Liver (tissue), 9 donors: ENCODE data around the gene CYFIP1. TPM values are rescaled to one million over a fixed set of nuclear protein-coding genes. Genes with fewer than 3 reads are reported as not detected.

Source experiments
- DNase-seq: peaks from one replicate; pipeline ENCODE4 v3.0.0-alpha.2; 2017; ENCODE audit warnings: low spot score
- H3K27ac ChIP-seq, 2 donors: one replicate each; pipeline ENCODE4 v1.7.0; 2013; ENCODE audit warnings: inconsistent platforms in 2 of 2, low read length in 2 of 2, control low read depth in 1 of 2, low read depth in 1 of 2, mild to moderate bottlenecking in 1 of 2
- H3K27me3 ChIP-seq, 4 donors: one replicate each; pipeline versions ENCODE4 v1.6.1 to v1.7.0; 2013; ENCODE audit warnings: low read length in 3 of 4, inconsistent platforms in 1 of 4, mild to moderate bottlenecking in 1 of 4, moderate library complexity in 1 of 4; ENCODE audit not compliant: control insufficient read depth in 4 of 4, insufficient read depth in 4 of 4
- H3K36me3 ChIP-seq, 4 donors: one replicate each; pipeline versions ENCODE4 v1.6.1 to v1.7.0; 2013; ENCODE audit warnings: low read length in 3 of 4, mild to moderate bottlenecking in 3 of 4, low read depth in 1 of 4, moderate library complexity in 1 of 4; ENCODE audit not compliant: control insufficient read depth in 4 of 4, insufficient read depth in 3 of 4
- H3K4me1 ChIP-seq, 4 donors: one replicate each; pipeline versions ENCODE4 v1.6.1 to v1.7.0; 2013; ENCODE audit warnings: low read length in 3 of 4, mild to moderate bottlenecking in 3 of 4, moderate library complexity in 1 of 4; ENCODE audit not compliant: control insufficient read depth in 4 of 4, insufficient read depth in 4 of 4
- H3K4me3 ChIP-seq, 3 donors: one replicate each; pipeline versions ENCODE4 v1.6.1 to v1.7.0; 2013; ENCODE audit warnings: low read length in 3 of 3, control low read depth in 1 of 3, low read depth in 1 of 3, mild to moderate bottlenecking in 1 of 3
- H3K9ac ChIP-seq, 2 donors: one replicate each; pipeline ENCODE4 v1.7.0; 2013; ENCODE audit warnings: low read length in 2 of 2, mild to moderate bottlenecking in 2 of 2, moderate library complexity in 2 of 2, control low read depth in 1 of 2, low read depth in 1 of 2
- H3K9me3 ChIP-seq, 4 donors: one replicate each; pipeline versions ENCODE4 v1.6.1 to v1.7.0; 2013; ENCODE audit warnings: low read length in 3 of 4; ENCODE audit not compliant: control insufficient read depth in 4 of 4
- CTCF ChIP-seq: fragments of 150-350 bp; IDR thresholded peaks from 2 replicates; pipeline ENCODE4 v1.5.1; 2017; ENCODE audit warnings: improper control_type of control experiment, low read depth, low read length; ENCODE audit not compliant: missing input control
- FOXA2 ChIP-seq: IDR thresholded peaks from 2 replicates; pipeline ENCODE4 v1.6.1; 2016; ENCODE audit warnings: antibody characterized with exemption
- HNF4A ChIP-seq, 2 donors: conservative IDR thresholded peaks; 2 replicates each; pipeline ENCODE4 v1.6.1; 2016; ENCODE audit warnings: antibody characterized with exemption in 2 of 2, mild to moderate bottlenecking in 2 of 2
- RAD21 ChIP-seq, 2 donors: IDR thresholded peaks; 2 replicates each; pipeline ENCODE4 v1.6.1; 2016; ENCODE audit warnings: antibody characterized with exemption in 2 of 2, mild to moderate bottlenecking in 2 of 2
- RXRA ChIP-seq, 2 donors: IDR thresholded peaks; 2 replicates each; pipeline ENCODE4 v1.6.1; 2017 to 2018; ENCODE audit warnings: antibody characterized with exemption in 2 of 2, mild to moderate bottlenecking in 1 of 2
- ZBTB33 ChIP-seq: IDR thresholded peaks from 2 replicates; pipeline ENCODE4 v1.6.1; 2016; ENCODE audit warnings: antibody characterized with exemption
- WGBS: extraction: QIAGEN DNeasy Blood & Tissue Kit; methylation state at CpG from one replicate; pipeline ENCODE4 v1.1.7; 2013; 5-methylcytosine and 5-hydroxymethylcytosine counted together
- polyA plus RNA-seq, 2 donors: library from polyadenylated mRNA; stranded (reverse) in 1 of 2; unstranded in 1 of 2; fragments of 200-250 nt in 1 of 2; fragments of >200 nt in 1 of 2; fragmentation: Nextera tagmentation in 1 of 2; extraction: Ambion mirVana in 1 of 2; gene quantifications; one replicate each; pipeline versions ENCODE4 v1.2.1 to v1.2.3, GENCODE V29; 2013 to 2015
- total RNA-seq, 2 donors: library from RNA; depleted of rRNA; stranded (reverse); fragments of >200 nt; gene quantifications; one replicate each; pipeline ENCODE4 v1.2.3, GENCODE V29; 2014
- TF ChIP-seq, protein P1 (sequence below): IDR thresholded peaks from 2 replicates; pipeline ENCODE4 v1.6.1; 2016; ENCODE audit warnings: antibody characterized with exemption
- TF ChIP-seq, protein P2 (sequence below): IDR thresholded peaks from 2 replicates; pipeline ENCODE4 v1.6.1; 2016; ENCODE audit warnings: antibody characterized with exemption, mild to moderate bottlenecking
- TF ChIP-seq, protein P3 (sequence below): IDR thresholded peaks from 2 replicates; pipeline ENCODE4 v1.6.1; 2016; ENCODE audit warnings: antibody characterized with exemption
- donor health status: healthy.
- donor health status: healthy.
- donor health status: healthy.
- donor health status: healthy.
- donor health status: healthy.

Gene CYFIP1
- total and polyA plus RNA-seq, 4 donors: 13.5 to 48.3 (median 38.3) TPM

DNA sequence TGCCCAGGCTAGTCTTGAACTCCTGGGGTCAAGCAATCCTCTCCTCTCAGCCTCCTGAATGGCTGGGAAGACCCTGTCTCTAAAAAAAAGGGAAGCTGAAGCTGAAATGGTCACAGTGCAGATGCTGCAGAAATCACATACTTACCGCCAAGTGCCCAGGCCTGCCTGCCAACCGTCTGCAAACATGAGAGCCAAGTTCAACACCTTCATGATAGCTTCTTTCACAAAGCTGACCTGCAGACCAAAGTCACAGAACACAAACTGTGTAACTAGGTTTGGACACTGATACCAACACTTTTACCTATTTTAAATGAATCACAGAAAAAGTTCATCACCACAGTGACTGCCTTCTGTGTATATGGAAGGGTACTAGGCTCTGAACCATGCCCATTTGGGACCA, 22.8 kb upstream of the CYFIP1 start:
- Histone ChIP-seq H3K4me1 (peaks cover 0 to 10% (median 4%) of the 10 kb centered on the region in 4 donors), H3K27me3 (no peaks in the 10 kb centered on the region), H3K36me3 (peaks cover 2 to 44% (median 32%) of the 10 kb centered on the region in 4 donors), H3K9ac (no peak overlapping the region), H3K4me3 (no peak overlapping the region), H3K9me3 (no peaks in the 10 kb centered on the region), H3K27ac (peak overlapping the region in 1 of 2 donors; percentile 40)
- no peak for DNase-seq
- 40% methylated on average over 2 of the region's 2 CpGs for WGBS
- TF ChIP-seq CTCF (no peak), HNF4A (conservative IDR thresholded peaks at IDR 0.05) (peak; percentile 41 to 72), RXRA (IDR thresholded peaks at IDR 0.05) (peak in 1 of 2 donors; percentile 41), ZBTB33 (no peak), RAD21 (IDR thresholded peaks at IDR 0.05) (no peak), FOXA2 (no peak)
- TF ChIP-seq, protein P1, sequence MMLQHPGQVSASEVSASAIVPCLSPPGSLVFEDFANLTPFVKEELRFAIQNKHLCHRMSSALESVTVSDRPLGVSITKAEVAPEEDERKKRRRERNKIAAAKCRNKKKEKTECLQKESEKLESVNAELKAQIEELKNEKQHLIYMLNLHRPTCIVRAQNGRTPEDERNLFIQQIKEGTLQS: no peak
- TF ChIP-seq, protein P2, sequence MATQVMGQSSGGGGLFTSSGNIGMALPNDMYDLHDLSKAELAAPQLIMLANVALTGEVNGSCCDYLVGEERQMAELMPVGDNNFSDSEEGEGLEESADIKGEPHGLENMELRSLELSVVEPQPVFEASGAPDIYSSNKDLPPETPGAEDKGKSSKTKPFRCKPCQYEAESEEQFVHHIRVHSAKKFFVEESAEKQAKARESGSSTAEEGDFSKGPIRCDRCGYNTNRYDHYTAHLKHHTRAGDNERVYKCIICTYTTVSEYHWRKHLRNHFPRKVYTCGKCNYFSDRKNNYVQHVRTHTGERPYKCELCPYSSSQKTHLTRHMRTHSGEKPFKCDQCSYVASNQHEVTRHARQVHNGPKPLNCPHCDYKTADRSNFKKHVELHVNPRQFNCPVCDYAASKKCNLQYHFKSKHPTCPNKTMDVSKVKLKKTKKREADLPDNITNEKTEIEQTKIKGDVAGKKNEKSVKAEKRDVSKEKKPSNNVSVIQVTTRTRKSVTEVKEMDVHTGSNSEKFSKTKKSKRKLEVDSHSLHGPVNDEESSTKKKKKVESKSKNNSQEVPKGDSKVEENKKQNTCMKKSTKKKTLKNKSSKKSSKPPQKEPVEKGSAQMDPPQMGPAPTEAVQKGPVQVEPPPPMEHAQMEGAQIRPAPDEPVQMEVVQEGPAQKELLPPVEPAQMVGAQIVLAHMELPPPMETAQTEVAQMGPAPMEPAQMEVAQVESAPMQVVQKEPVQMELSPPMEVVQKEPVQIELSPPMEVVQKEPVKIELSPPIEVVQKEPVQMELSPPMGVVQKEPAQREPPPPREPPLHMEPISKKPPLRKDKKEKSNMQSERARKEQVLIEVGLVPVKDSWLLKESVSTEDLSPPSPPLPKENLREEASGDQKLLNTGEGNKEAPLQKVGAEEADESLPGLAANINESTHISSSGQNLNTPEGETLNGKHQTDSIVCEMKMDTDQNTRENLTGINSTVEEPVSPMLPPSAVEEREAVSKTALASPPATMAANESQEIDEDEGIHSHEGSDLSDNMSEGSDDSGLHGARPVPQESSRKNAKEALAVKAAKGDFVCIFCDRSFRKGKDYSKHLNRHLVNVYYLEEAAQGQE: no peak
- TF ChIP-seq, protein P3, sequence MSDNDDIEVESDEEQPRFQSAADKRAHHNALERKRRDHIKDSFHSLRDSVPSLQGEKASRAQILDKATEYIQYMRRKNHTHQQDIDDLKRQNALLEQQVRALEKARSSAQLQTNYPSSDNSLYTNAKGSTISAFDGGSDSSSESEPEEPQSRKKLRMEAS: no peak

DNA sequence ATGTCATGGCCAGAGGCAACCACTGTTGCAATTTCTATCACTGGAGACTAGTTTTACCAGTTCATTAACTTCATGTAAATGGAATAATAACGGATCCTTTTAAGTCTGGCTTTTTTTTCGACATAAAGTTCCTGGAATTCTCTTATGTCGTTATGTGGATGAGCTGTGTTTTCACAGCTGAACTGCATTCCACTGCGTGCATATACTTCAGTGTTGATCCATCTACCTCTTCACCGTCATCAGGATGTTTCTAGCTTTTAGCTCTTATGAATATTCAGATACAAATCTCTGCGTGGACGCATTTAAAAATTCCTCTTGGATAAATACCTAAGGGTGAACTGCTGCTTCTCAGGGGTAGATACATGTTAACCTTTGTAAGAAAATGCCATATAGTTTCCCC, 15.6 kb upstream of the CYFIP1 start:
- Histone ChIP-seq H3K27ac (no peak overlapping the region), H3K9ac (no peak overlapping the region), H3K27me3 (no peaks in the 10 kb centered on the region), H3K4me3 (no peak overlapping the region), H3K9me3 (no peaks in the 10 kb centered on the region), H3K4me1 (no peaks in the 10 kb centered on the region), H3K36me3 (peaks cover 5 to 35% (median 14%) of the 10 kb centered on the region in 4 donors)
- WGBS: 97% methylated on average over 7 of the region's 7 CpGs
- TF ChIP-seq, protein P1: no peak
- no peak for DNase-seq
